Immature natural killer cell (primary cell): ENCODE data around the gene ANKS1B. TPM values are rescaled to one million over a fixed set of nuclear protein-coding genes. Genes with fewer than 3 reads are reported as not detected.
A peak's percentile ranks its signal among the peaks of the same experiment; 100 is the strongest.
"Not testable (repeated sequence)": the region's sequence is repeated elsewhere in the genome, so short reads cannot be mapped to it uniquely, and the experiment has no call there.

Source experiments
- DNase-seq, 3 donors: peaks; one replicate each; pipeline ENCODE4 v3.0.0; 2022; ENCODE audit warnings: mixed read lengths in 1 of 3
- H3K27ac Mint-ChIP-seq, 6 donors: one replicate each; pipeline ENCODE4 v1.8.0; 2020; ENCODE audit warnings: mixed read lengths in 6 of 6, mild to moderate bottlenecking in 5 of 6, inconsistent platforms in 4 of 6, moderate library complexity in 3 of 6
- H3K27me3 Mint-ChIP-seq, 3 donors: one replicate each; pipeline ENCODE4 v1.8.0; 2020 to 2021; ENCODE audit warnings: low read depth in 3 of 3, mild to moderate bottlenecking in 3 of 3, mixed read lengths in 3 of 3, moderate library complexity in 3 of 3, inconsistent platforms in 1 of 3
- H3K36me3 Mint-ChIP-seq, 3 donors: one replicate each; pipeline ENCODE4 v1.8.0; 2020; ENCODE audit warnings: mixed read lengths in 3 of 3, inconsistent platforms in 2 of 3, mild to moderate bottlenecking in 2 of 3
- H3K4me1 Mint-ChIP-seq, 2 donors: one replicate each; pipeline ENCODE4 v1.8.0; 2020; ENCODE audit warnings: inconsistent platforms in 2 of 2, mild to moderate bottlenecking in 2 of 2, mixed read lengths in 2 of 2, moderate library complexity in 1 of 2
- H3K4me3 Mint-ChIP-seq, 5 donors: one replicate each; pipeline ENCODE4 v1.8.0; 2020; ENCODE audit warnings: mild to moderate bottlenecking in 5 of 5, mixed read lengths in 5 of 5, inconsistent platforms in 3 of 5, moderate library complexity in 3 of 5
- H3K9me3 Mint-ChIP-seq, 6 donors: one replicate each; pipeline ENCODE4 v1.8.0; 2020; ENCODE audit warnings: mild to moderate bottlenecking in 6 of 6, mixed read lengths in 6 of 6, inconsistent platforms in 4 of 6, moderate library complexity in 3 of 6
- polyA plus RNA-seq, 3 donors: library from polyadenylated mRNA; unstranded; fragments of 300-500 nt; fragmentation: Illumina TruSeq; gene quantifications; one replicate each; pipeline ENCODE4 v1.2.3, GENCODE V29; 2021

ANKS1B gene
- not detected for polyA plus RNA-seq

DNA sequence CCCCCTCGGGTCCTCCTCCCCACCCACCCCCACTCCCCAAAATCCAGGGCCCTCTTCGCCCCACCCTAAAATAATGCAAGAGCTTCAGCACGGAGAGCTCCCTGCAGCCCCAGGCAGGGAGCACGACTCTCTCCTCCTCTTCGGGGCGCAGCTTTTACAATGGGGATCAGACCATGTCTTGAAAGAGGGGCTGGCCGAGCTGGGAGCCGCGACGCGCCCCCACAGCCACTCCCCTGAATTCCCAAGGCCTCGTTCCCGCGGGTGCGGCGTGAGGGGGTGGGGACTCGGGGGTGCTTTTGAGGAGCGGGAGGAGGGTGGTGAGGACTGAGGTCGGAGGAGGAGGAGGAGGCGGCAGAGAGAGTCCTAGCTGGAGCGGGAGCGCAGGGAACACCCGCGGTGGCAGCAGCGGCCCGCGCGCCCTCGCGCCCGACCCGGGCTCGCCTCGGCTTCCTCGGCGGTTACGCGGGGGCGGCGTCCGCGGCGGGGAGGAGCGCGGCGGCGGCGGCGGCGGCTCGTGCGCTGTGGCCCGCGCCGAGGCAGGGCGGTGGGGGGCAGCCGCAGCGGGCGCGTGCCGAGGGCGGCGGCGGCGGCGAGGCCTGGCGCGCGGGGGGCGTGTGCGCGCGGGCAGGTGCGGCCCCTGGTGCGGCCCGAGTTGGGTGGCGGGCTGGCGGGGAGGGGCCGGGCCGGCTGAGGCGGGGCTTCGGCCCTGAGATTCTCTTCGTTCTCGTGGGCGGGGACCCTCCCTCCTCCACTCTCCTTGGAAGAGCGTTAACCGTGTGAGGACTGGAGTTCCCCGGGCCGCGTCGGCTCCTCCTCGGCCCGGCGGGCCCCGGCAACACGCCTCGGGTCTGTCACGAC, at the start of gene ANKS1B:
TSS of gene ANKS1B (minus strand) at position 666 of the 858 bp plus-strand sequence. CDS start 699 bp downstream, outside the sequence.
- Mint-ChIP-seq H3K27me3 (peaks cover 13 to 19% (median 14%) of the 10 kb centered on the region in 3 donors), H3K4me3 (peak within 1 kb of the TSS; percentile 26 to 77 (median 40)), H3K36me3 (peaks cover 0 to 7% (median 0%) of the 10 kb centered on the region in 3 donors), H3K4me1 (peaks cover 7 to 13% of the 10 kb centered on the region in 2 donors), H3K9me3 (peaks cover 0 to 19% (median 2%) of the 10 kb centered on the region in 6 donors), H3K27ac (no peak within 1 kb of the TSS)
- DNase-seq = no peak

DNA sequence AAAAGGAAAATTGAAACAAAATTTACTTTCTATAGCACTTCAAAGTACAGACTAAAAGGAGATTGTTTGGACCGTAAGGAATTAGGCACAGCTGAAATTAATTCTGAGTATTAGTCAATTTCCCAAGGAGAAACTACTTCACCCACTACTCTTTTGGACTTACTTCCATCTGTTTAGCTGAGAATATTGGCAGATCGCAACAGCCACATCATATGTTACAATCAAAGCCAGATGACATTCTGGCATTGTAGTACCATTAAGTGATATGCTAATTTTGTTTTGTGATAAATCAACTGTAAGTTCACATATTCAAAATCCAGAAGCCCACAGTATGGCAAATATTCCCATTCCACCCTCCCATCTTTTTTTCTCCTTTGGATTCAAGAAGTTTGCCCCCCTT, 47.1 kb upstream of the ANKS1B start:
- Mint-ChIP-seq H3K4me3 (no peak overlapping the region), H3K27ac (no peak overlapping the region), H3K36me3 (peaks cover 5 to 25% (median 21%) of the 10 kb centered on the region in 3 donors), H3K4me1 (no peaks in the 10 kb centered on the region), H3K27me3 (no peaks in the 10 kb centered on the region), H3K9me3 (no peaks in the 10 kb centered on the region)
- no peak for DNase-seq

DNA sequence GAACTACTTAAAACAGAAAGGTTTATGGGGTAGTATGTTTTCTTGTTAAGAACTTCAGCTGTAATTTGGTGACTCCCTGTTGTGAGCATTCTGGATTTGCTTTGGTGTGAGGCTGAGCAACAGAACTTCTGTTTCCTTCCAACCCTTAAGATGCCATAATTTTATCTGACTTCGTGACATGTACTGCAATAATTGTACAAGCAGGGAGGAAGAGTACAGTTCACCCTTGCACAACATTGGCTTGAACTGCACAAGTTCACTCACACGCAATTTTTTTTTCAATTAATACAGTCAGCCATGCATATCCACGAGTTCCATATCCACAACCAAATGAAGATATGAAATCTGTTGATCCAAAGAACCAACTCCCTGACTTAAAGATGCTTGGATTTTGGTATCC, 42.9 kb upstream of the ANKS1B start:
- Mint-ChIP-seq H3K4me1 (no peaks in the 10 kb centered on the region), H3K36me3 (peaks cover under 1 to 8% (median 7%) of the 10 kb centered on the region in 3 donors), H3K27ac (no peak overlapping the region), H3K27me3 (no peaks in the 10 kb centered on the region), H3K4me3 (no peak overlapping the region), H3K9me3 (no peaks in the 10 kb centered on the region)
- DNase-seq = no peak

DNA sequence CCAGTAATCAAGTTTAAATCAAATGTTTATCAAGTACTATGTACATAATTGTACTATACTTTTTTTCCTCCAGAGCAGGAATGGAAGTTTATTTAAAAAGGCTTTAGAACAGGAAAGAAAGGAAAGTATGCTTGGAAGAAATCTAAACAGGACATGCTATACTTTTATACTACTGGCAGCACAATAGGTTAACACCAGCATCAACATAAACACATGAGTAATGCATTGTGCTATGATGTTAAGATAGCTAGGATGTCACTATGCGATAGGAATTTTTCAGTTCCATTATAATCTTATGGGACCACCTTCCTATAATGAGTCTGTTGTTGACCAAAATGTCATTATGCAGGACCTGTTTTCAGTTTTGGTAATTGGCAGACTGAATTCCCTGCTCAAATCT, 41.5 kb upstream of the ANKS1B start:
- H3K4me3 Mint-ChIP-seq = no peak overlapping the region
- H3K4me1 Mint-ChIP-seq = no peaks in the 10 kb centered on the region
- no peak overlapping the region for H3K27ac Mint-ChIP-seq
- no peak for DNase-seq
- H3K36me3 Mint-ChIP-seq = peaks cover 0 to 6% (median 0%) of the 10 kb centered on the region in 3 donors
- peaks cover 0 to 9% (median 0%) of the 10 kb centered on the region in 6 donors for H3K9me3 Mint-ChIP-seq
- no peaks in the 10 kb centered on the region for H3K27me3 Mint-ChIP-seq

DNA sequence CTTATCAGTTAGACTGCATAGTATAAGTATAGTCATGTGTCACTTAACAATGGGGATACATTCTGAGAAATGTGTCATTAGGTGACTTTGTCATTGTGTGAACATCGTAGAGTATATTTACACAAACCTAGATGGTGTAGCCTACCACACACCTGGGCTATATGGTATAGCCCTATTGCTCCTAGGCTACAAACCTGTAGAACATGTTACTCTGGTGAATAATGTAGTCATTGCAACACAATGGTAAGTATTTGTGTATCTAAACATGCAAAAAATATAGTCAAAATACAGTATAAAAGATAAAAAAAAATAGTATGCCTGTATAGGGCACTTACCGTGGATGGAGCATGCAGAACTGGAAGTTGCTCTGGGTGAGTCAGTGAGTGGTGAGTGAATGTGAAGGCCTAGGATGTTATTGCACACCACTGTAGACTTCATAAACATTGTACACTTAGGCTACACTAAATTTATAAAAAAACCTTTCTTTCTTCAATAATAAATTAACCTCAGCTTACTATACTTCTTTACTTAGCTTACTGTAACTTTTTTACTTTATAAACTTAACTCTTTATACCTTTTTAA, 40.3 kb upstream of the ANKS1B start:
- no peak for DNase-seq
- no peak overlapping the region for H3K4me3 Mint-ChIP-seq
- no peaks in the 10 kb centered on the region for H3K27me3 Mint-ChIP-seq
- H3K4me1 Mint-ChIP-seq = no peaks in the 10 kb centered on the region
- peaks cover 0 to 6% (median 0%) of the 10 kb centered on the region in 3 donors for H3K36me3 Mint-ChIP-seq
- peaks cover 0 to 9% (median 0%) of the 10 kb centered on the region in 6 donors for H3K9me3 Mint-ChIP-seq
- no peak overlapping the region for H3K27ac Mint-ChIP-seq

DNA sequence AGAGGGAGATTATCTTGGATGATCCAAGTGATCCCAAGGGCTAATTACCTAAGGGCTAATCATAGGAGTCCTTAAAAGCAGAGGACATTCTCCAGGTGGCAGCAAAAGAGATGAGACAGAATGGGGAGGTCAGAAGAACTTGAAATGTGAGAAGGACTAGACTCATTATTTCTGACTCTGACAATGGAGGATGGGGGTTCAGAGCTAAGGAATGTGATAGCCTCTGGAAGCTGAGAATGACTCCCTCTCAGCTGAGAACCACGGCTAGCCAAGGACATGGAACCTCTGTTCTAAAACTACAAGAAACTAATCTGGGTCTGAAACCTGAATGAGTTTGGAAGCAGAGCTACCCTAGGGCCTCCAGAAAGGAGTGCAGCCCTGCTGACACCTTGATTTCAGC, 35.6 kb upstream of the ANKS1B start:
- Mint-ChIP-seq H3K9me3 (peaks cover 0 to 9% (median 5%) of the 10 kb centered on the region in 6 donors), H3K27ac (no peak overlapping the region), H3K36me3 (peaks cover 0 to 14% (median 5%) of the 10 kb centered on the region in 3 donors), H3K4me3 (no peak overlapping the region), H3K27me3 (no peaks in the 10 kb centered on the region), H3K4me1 (no peaks in the 10 kb centered on the region)
- no peak for DNase-seq

DNA sequence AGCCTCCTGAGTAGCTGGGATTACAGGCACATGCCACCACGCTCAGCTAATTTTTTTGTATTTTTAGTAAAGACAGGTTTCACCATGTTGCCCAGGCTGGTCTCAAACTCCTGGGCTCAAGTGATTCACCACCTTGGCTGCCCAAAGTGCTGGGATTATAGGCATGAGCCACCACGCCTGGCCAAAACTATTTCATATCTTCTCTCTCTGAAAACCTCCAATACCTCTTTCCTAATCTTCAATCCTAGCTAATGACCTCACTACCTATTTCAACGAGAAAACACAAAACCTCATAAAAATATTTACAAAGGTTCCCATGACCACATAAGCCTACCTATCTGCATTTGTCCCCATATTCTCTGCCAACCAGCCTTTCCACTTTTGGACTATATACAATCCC, 32.3 kb upstream of the ANKS1B start:
- Mint-ChIP-seq H3K9me3 (peaks cover 0 to 12% (median 5%) of the 10 kb centered on the region in 6 donors), H3K4me1 (no peaks in the 10 kb centered on the region), H3K36me3 (peaks cover 0 to 14% (median 5%) of the 10 kb centered on the region in 3 donors), H3K27ac (no peak overlapping the region), H3K27me3 (peaks cover 0 to 4% (median 0%) of the 10 kb centered on the region in 3 donors), H3K4me3 (no peak overlapping the region)
- DNase-seq = no peak

DNA sequence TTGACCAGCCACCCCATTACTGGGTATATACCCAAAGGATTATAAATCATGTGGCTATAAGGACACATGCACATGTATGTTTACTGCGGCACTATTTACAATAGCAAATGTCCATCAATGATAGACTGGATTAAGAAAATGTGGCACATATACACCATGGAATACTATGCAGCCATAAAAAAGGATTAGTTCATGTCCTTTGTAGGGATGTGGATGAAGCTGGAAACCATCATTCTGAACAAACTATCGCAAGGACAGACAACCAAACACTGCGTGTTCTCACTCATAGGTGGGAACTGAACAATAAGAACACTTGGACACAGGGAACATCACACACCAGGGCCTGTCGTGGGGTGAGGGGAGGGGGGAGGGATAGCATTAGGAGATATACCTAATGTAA, 31.6 kb upstream of the ANKS1B start:
- H3K27me3 Mint-ChIP-seq, H3K27ac Mint-ChIP-seq, H3K4me3 Mint-ChIP-seq, DNase-seq, H3K4me1 Mint-ChIP-seq: not testable (repeated sequence)
- peaks cover 0 to 12% (median 5%) of the 10 kb centered on the region in 3 donors for H3K36me3 Mint-ChIP-seq
- peaks cover 0 to 12% (median 4%) of the 10 kb centered on the region in 6 donors for H3K9me3 Mint-ChIP-seq

DNA sequence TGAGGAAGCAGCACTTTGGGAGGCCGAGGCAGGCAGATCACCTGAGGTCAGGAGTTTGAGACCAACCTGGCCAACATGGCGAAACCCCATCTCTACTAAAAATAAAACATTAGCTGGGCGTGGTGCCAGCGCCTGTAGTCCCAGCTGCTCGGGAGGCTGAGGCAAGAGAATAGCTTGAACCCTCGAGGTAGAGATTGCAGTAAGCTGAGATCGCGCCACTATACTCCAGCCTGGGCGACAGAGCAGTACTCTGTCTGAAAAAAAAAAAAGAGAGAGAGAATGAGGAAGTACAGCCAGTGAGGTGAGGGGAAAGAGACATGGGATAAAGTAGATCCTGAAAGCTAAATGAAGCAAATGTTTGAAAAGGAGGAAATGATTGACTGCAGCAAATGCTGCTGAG, 21.1 kb upstream of the ANKS1B start:
- not testable (repeated sequence) for H3K27me3 Mint-ChIP-seq, H3K4me1 Mint-ChIP-seq, H3K4me3 Mint-ChIP-seq, DNase-seq, H3K27ac Mint-ChIP-seq
- peaks cover 3 to 17% (median 16%) of the 10 kb centered on the region in 3 donors for H3K36me3 Mint-ChIP-seq
- peaks cover 0 to 15% (median 9%) of the 10 kb centered on the region in 6 donors for H3K9me3 Mint-ChIP-seq

DNA sequence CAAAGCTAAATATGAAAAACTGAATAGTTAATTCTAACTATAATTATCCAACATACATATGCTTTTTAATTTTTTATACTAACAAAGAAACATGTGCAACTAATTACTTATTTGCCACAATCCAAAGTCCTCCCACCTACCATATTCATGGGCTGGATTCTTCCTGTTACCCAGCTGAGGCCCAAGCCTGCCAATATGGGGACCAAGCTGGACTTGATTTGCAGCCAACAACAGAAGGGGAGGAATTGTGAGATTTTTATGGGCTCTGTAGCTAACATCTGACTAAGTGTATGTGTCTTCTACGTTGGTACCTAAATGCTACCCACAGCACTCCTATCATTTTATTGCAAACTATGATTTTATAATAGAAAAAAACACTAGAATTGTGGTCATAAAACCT, 13.1 kb upstream of the ANKS1B start:
- no peak overlapping the region for H3K27ac Mint-ChIP-seq
- no peaks in the 10 kb centered on the region for H3K4me1 Mint-ChIP-seq
- no peak for DNase-seq
- H3K36me3 Mint-ChIP-seq = peaks cover 0 to 3% (median 0%) of the 10 kb centered on the region in 3 donors
- peaks cover 2 to 5% (median 3%) of the 10 kb centered on the region in 3 donors for H3K27me3 Mint-ChIP-seq
- no peak overlapping the region for H3K4me3 Mint-ChIP-seq
- peaks cover 5 to 37% (median 17%) of the 10 kb centered on the region in 6 donors for H3K9me3 Mint-ChIP-seq

DNA sequence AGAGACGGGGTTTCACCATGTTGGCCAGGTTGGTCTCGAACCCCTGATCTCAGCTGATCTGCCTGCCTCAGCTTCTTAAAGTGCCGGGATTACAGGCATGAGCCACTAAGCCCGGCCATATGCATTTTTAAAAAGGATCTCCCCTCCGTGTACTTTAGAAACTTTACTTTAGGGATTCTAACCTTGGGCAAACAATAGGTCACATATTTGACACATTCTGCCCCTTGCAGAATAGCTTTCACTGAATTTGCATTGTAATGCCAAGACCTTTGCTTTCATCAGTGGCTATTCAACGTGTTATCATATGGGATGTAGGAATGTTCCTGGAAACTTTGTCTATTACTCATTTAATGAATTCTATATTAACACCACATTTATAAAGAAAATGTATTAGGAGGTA, 11.4 kb upstream of the ANKS1B start:
- peaks cover 3 to 5% (median 5%) of the 10 kb centered on the region in 3 donors for H3K27me3 Mint-ChIP-seq
- no peak overlapping the region for H3K4me3 Mint-ChIP-seq
- H3K4me1 Mint-ChIP-seq = no peaks in the 10 kb centered on the region
- H3K27ac Mint-ChIP-seq = no peak overlapping the region
- H3K9me3 Mint-ChIP-seq = peaks cover 5 to 38% (median 22%) of the 10 kb centered on the region in 6 donors
- peaks cover 0 to 5% (median 0%) of the 10 kb centered on the region in 3 donors for H3K36me3 Mint-ChIP-seq
- no peak for DNase-seq

DNA sequence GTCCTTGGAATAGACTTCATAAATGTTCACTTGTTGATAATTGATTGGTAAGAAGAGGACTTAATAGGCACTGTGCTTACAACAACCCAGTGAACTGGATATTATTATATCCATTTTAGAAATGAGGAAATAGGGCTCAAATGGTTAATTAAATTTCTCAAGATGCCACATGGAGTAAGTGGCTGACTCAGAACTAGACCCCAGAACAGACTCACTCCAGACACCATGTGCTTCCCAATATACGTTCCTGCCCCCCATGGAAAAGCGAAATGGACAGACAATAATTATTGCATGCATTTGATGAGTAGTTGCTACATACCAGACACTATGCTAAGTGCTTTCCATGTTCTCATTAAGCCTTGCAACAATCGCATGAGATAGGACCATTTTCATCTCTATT, 895 bp upstream of the ANKS1B start:
- no peak for DNase-seq
- peak overlapping the region; percentile 9 to 77 (median 20) for H3K4me3 Mint-ChIP-seq
- peaks cover 10 to 21% (median 14%) of the 10 kb centered on the region in 3 donors for H3K27me3 Mint-ChIP-seq
- peaks cover 7 to 13% of the 10 kb centered on the region in 2 donors for H3K4me1 Mint-ChIP-seq
- peaks cover 0 to 7% (median 0%) of the 10 kb centered on the region in 3 donors for H3K36me3 Mint-ChIP-seq
- no peak overlapping the region for H3K27ac Mint-ChIP-seq
- peaks cover 0 to 19% (median 2%) of the 10 kb centered on the region in 6 donors for H3K9me3 Mint-ChIP-seq

DNA sequence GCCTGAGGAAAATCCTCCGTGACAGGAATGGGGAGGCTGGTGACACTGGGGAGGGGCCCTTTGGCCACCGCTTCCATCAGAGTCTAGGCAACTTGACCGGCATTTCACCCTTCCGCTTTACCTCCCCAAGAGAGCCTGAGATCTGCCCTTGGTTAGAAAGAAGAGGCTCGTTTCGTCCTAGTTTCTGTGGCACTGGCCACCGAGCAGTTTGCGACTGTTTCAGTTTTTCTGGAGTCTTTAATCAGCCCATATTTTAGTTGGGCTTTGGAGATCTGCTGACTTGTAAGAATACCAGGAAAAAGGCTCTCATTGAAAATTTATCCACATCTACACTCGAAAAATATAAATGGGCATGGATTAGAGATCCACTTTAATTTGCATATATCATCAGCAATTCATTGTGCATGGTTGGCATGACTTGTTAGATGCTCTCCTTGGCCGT, 414 bp upstream of the ANKS1B start:
- no peak for DNase-seq
- H3K27ac Mint-ChIP-seq = no peak overlapping the region
- H3K9me3 Mint-ChIP-seq = peaks cover 0 to 19% (median 2%) of the 10 kb centered on the region in 6 donors
- H3K27me3 Mint-ChIP-seq = peaks cover 10 to 21% (median 14%) of the 10 kb centered on the region in 3 donors
- peaks cover 0 to 7% (median 0%) of the 10 kb centered on the region in 3 donors for H3K36me3 Mint-ChIP-seq
- H3K4me1 Mint-ChIP-seq = peaks cover 7 to 13% of the 10 kb centered on the region in 2 donors
- peak overlapping the region; percentile 9 to 77 (median 20) for H3K4me3 Mint-ChIP-seq
